ENCODE data around the gene MLPH.

Gene MLPH

GRCh38 chr2:237546040-237546875, 59.2 kb downstream of the MLPH start:
- ATAC-seq (no peak), DNase-seq (no peak)

GRCh38 chr2:237546876-237547395, 59.9 kb downstream of the MLPH start:
- no peak for ATAC-seq
- no peak for DNase-seq

DNA sequence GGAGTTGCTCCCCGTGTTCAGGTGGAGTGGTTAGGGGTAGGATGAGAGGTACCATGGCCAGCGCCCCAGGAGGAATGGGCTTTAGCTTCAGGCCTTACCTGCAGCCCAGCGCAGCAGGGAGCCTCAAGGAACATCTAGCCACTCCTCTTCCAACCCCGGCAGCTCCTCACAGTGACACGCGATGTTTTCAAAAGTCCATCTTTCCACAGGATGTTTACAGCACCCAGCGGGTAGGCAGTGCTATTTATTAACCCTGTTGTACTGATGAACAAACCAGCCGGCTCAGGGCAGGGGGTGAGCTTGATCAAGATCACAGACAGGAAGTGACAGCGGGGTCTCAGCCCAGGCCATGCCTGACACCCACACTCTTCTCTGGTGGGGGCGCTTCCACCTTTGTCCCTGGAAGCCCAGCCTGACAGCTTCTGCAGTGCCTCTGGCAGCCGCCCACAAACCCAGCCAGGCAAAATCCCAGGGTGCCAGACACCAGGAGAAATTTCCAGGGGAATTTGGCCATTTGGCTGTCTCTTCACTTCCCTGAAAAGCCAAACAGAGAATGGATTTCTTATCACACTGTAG, 60.9 kb downstream of the MLPH start:
- ATAC-seq (no peak), DNase-seq (no peak)

GRCh38 chr2:237549216-237549615, 62.2 kb downstream of the MLPH start:
- ATAC-seq: no peak
- no peak for DNase-seq

- DNase-seq (no peak), ATAC-seq (no peak)
These were observed 62.8 kb downstream of the MLPH start for GRCh38 chr2:237549643-237550415.

DNA sequence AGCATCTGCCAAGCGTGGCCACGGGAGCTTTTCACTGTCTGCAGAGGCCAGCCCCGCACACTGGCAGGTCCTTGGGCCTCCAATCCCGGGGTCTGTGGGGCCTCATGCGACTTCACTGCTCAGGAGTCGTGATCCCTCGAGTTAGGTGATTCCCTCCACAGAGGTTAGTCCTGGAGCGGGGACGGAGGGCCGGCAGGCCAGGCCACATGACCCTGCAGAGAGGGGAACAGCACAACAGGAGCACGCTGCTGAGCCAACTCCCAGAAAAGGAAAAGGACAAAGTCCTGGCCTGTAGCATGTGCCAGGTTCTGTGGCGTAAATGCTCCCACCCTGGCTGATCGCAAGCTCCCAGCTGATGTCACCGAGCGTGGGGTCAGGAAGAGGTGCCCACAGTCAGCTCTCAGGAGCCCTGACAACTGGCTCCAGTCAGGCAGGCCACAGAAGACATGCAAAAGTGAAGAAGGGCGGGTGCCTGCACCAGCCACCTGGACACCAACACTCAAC, 64.1 kb downstream of the MLPH start:
- ATAC-seq (no peak), DNase-seq (no peak)

DNA sequence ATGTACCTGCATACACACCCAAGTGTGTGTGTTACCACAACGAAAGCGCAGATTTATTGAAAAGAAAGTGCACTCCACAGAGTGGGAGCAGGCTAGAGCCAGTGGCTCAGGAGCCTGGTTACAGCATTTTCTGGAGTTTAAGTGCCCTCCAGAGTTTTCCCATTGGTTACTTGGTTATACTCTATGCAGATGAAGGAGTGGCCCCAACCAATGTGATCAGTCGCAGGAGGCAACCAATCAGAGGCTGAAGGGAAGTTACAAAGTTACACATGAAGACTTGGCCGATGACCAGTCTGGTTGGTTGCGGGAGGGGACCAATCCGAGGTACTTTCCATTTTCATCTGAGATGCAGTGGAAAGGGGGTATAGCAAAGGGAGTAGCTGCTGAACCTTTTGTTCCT, 65.9 kb downstream of the MLPH start:
- DNase-seq (no peak), ATAC-seq (no peak)

GRCh38 chr2:237553948-237554347, 66.9 kb downstream of the MLPH start:
- no peak for ATAC-seq

DNA sequence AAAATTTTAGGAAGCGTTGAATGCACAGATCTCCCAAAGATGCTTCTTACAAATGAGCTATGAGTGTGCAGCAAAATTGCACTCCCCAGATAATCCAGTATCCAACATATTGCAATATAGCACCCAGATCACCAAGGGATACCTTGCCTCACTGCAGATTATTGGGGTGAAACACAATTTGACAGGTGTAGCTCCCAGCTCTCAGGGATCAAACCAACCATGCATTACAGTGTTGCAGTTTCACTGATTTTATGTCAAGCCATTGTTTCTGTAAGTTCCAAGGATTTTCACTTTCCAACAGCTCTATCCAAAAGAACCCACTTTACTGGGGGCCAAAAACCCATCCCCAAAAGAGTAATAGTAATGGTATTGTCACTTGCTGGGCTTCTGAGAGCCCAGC, 68.5 kb downstream of the MLPH start:
- no peak for DNase-seq
- no peak for ATAC-seq

More at GRCh38 chr2:237553948-237554347, 66.9 kb downstream of the MLPH start:
- DNase-seq: no peak

DNA sequence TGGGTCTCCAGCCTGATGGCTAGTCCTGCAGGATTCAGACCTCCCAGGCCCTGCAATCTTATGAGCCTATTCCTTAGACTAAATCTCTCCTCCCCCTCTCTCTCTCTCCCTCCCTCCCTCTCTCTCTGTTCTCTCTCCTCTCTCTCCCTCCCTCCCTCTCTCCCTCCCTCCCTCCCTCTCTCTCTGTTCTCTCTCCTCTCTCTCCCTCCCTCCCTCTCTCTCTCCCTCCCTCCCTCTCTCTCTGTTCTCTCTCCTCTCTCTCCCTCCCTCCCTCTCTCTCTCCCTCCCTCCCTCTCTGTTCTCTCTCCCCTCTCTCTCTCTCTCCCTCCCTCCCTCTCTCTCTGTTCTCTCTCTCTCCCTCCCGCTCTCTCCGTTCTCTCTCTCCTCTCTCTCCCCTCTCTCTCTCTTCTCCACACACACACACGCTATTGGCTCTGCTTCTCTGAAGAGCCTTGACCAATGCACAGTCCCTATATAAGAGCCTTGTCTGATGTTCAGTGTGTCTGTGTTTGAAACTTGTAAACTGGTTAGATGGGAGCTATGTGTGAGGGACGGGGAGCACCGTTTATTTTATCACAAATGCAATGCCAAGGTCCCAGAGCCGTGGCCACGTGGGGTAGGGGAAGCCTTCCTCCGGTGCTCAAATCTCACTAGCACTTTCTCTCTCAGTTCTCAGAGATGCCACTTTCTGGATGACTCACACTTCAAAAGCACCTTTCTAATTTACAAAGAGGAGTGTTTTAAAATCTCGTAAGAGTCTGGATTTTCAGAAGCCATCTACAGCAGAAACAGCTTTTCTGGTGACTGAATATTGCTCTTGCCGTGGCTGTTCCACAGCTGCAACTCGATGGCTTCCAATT, 70.0 kb downstream of the MLPH start:
- peak; percentile 39 for ATAC-seq
- no peak for DNase-seq

- ATAC-seq: no peak
- no peak for DNase-seq
These were observed 70.6 kb downstream of the MLPH start for GRCh38 chr2:237557633-237558015.

- no peak for ATAC-seq
- DNase-seq: no peak
These were observed 72.0 kb downstream of the MLPH start for GRCh38 chr2:237558961-237559641.

GRCh38 chr2:237561221-237561620, 74.2 kb downstream of the MLPH start:
- ATAC-seq (no peak), DNase-seq (no peak)

- DNase-seq: no peak
- no peak for ATAC-seq
These were observed 76.8 kb downstream of the MLPH start for GRCh38 chr2:237563816-237564215.

GRCh38 chr2:237564526-237565131, 77.6 kb downstream of the MLPH start:
- no peak for DNase-seq
- no peak for ATAC-seq

DNA sequence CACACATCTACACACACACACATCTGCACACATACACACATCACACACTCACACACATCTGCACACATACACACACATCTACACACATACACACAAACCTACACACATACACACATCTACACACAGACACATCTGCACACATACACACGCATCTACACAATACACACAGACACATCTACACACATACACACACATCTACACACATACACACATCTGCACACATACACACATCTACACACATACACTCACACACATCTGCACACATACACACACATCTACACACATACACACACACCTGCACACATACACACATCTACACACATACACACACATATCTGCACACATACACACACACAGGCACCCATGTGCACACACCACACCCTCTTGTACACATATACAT, 78.9 kb downstream of the MLPH start:
- ATAC-seq (no peak), DNase-seq (no peak)

DNA sequence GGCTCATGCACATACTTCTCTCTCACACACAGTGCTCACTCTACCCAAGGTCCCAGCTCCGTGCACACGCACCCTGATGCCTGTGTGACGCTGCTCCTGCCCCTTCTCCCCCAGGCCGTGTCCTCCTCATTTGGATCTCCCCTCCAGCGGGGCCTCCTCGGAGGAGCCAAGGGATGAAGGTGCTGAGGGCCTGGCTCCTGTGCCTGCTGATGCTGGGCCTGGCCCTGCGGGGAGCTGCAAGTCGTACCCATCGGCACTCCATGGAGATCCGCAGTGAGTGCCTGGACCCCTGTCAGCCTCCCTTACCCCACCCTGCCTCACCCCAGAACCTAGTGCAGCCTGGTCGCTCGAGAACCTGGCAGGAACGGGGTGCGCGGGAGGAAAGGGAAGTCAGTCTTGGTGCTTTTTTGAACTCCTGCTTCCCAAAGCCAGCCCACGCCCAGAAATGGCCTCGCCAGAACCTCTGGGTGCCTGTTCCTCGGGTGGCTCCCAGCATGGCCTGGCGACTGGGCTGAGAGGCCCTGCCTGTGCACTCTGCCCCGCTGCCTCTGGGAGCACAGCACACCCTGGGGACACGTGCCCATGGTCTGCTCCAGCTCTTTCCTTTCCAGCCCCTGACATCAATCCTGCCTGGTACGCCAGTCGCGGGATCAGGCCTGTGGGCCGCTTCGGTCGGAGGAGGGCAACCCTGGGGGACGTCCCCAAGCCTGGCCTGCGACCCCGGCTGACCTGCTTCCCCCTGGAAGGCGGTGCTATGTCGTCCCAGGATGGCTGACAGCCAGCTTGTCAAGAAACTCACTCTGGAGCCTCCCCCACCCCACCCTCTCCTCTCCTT, 79.6 kb downstream of the MLPH start, which contains the start of gene PRLH:
PRLH (plus strand) TSS at position 174 of the 835 bp plus-strand sequence; CDS start at position 174, 0 bp downstream.
- no peak for ATAC-seq

GRCh38 chr2:237567276-237568029, 80.4 kb downstream of the MLPH start:
- ATAC-seq: no peak
- no peak for DNase-seq

More for the DNA sequence above, 79.6 kb downstream of the MLPH start, which contains the start of gene PRLH:
- no peak for DNase-seq
